Measurements from ENCODE around the gene POLA1. TPM values are rescaled to one million over a fixed set of nuclear protein-coding genes. Genes with fewer than 3 reads are reported as not detected.

Gene POLA1
- total and polyA plus RNA-seq, 2 of the 4 experiments (the other 2 are of a cell fraction): 4.0 to 15.1 TPM

GRCh38 chrX:24828600-24828999, 134.9 kb downstream of the POLA1 start:
- no peaks in the 10 kb centered on the region; the same call in 1 of the 2 replicates for H3K36me3 ChIP-seq (ENCODE audit: control insufficient read depth, insufficient read depth, low read length)
- H3K9me3 ChIP-seq (ENCODE audit: control insufficient read depth, insufficient read depth, low read length): no peaks in the 10 kb centered on the region
- H2BK15ac ChIP-seq (ENCODE audit: low read depth, low read length): no peak overlapping the region
- intact Hi-C loops (cut with micrococcal nuclease): no loop called here
- no peak overlapping the region for H3K27ac ChIP-seq (ENCODE audit: insufficient read depth, low read length)
- H4K8ac ChIP-seq (ENCODE audit: low read depth in 2 of 2, low read length in 2 of 2): no peak overlapping the region
- no peak overlapping the region for H3K4me3 ChIP-seq (ENCODE audit: insufficient read depth, low read depth, low read length)
- H2BK20ac ChIP-seq (ENCODE audit: low read depth, low read length): no peak overlapping the region
- in situ Hi-C loops (cut with MboI; ENCODE audit: low sequenced_read_pairs): no loop called here
- no peak overlapping the region for H3K14ac ChIP-seq (replicated peaks; ENCODE audit: low read depth, low read length)
- no peak overlapping the region for H2BK5ac ChIP-seq (ENCODE audit: low read depth, low read length, poor library complexity, severe bottlenecking)
- CTCF ChIA-PET: interaction anchor here (3.8 kb wide), 1 partner anchor 11 kb away, joined by 19 read pairs; no protein-coding TSS in a partner anchor
- WGBS, 2 experiments (ENCODE audit: extremely low coverage in 2 of 2, insufficient read length in 1 of 2): 60% methylated on average over 1 of the region's 2 CpGs; no CpG with 5 or more reads in 1 of the 2 experiments
- no peak overlapping the region for H2AFZ ChIP-seq (replicated peaks; ENCODE audit: low read length, poor library complexity)
- no peak for TF ChIP-seq CHD1 (IDR thresholded peaks at IDR 0.05; ENCODE audit: low read depth, low read length)
- TF ChIP-seq RAD21 (IDR thresholded peaks at IDR 0.05; ENCODE audit: low read length): no peak
- no peak for TF ChIP-seq POLR2A (IDR thresholded peaks at IDR 0.05; ENCODE audit: low read depth, low read length)
- no peak for TF ChIP-seq CEBPB (IDR thresholded peaks at IDR 0.05; ENCODE audit: low read depth, low read length)
- no peak for TF ChIP-seq USF2 (IDR thresholded peaks at IDR 0.05; ENCODE audit: low read depth, low read length)
- TF ChIP-seq MXI1 (IDR thresholded peaks at IDR 0.05; ENCODE audit: borderline replicate concordance, low read depth, low read length): no peak
- no peak for TF ChIP-seq BHLHE40 (IDR thresholded peaks at IDR 0.05; ENCODE audit: low read depth, low read length)
- no peak for TF ChIP-seq RCOR1 (IDR thresholded peaks at IDR 0.05; ENCODE audit: insufficient replicate concordance, low read length)
- TF ChIP-seq MAZ (IDR thresholded peaks at IDR 0.05; ENCODE audit: borderline replicate concordance, low read depth, low read length): no peak
- no peak for TF ChIP-seq SMC3 (IDR thresholded peaks at IDR 0.05; ENCODE audit: low read depth, low read length)
- no peak for TF ChIP-seq ELK1 (IDR thresholded peaks at IDR 0.05; ENCODE audit: borderline replicate concordance, low read depth, low read length)
- no peak overlapping the region for H3K4me2 ChIP-seq (ENCODE audit: low read depth, low read length)
- POLR2A ChIA-PET (ENCODE audit: unreplicated experiment): no interaction called here
- BruUV-seq (replicated peaks): no TSS peak
- no peaks in the 10 kb centered on the region for H3K27me3 ChIP-seq (ENCODE audit: control insufficient read depth, insufficient read depth, low read length)
- no peak overlapping the region for H3K18ac ChIP-seq (ENCODE audit: low read depth, low read length)
- no peak overlapping the region for H3K23ac ChIP-seq (ENCODE audit: low read depth, low read length)
- DNase-seq (no peak), ATAC-seq (ENCODE audit: low read depth) (no peak)
- no peaks in the 10 kb centered on the region for H3K4me1 ChIP-seq (ENCODE audit: control insufficient read depth, insufficient read depth, low read length)
- H3K9ac ChIP-seq (ENCODE audit: low read depth, low read length): no peak overlapping the region
- no peak overlapping the region for H4K5ac ChIP-seq (ENCODE audit: low read depth, low read length)
- H3K9me1 ChIP-seq (ENCODE audit: insufficient read depth, low read length): no peaks in the 10 kb centered on the region
- dilution Hi-C loops (cut with HindIII; ENCODE audit: low sequenced_read_pairs, unreplicated experiment): no loop called here
- H3K4ac ChIP-seq (ENCODE audit: low read depth, low read length): no peak overlapping the region
- no peak overlapping the region for H2AK5ac ChIP-seq (ENCODE audit: low read depth, low read length)
- H2BK120ac ChIP-seq (ENCODE audit: low read depth, low read length): no peak overlapping the region
- H4K20me1 ChIP-seq (ENCODE audit: insufficient read depth, low read length): no peaks in the 10 kb centered on the region
- H3K79me1 ChIP-seq (ENCODE audit: low read depth in 1 of 2, low read length in 2 of 2): no peaks in the 10 kb centered on the region
- no peak overlapping the region for H2AK9ac ChIP-seq (replicated peaks; ENCODE audit: low read depth, low read length, poor library complexity)
- no peak overlapping the region for H3K56ac ChIP-seq (ENCODE audit: extremely low read depth, insufficient read depth, low read length)
- H4K91ac ChIP-seq (ENCODE audit: insufficient read depth, low read depth, low read length): no peak overlapping the region

All from IMR-90 (cell line).